Upper lobe of left lung (tissue), 6 donors: ENCODE data around the gene ERICH2. TPM values are rescaled to one million over a fixed set of nuclear protein-coding genes. Genes with fewer than 3 reads are reported as not detected.

Source experiments
- ATAC-seq, 2 donors: fragments of 200-7000 bp; cut with Tn5 transposase; one replicate each; pipeline ENCODE4 v1.9.1; 2022; ENCODE audit warnings: mild to moderate bottlenecking in 2 of 2, moderate library complexity in 2 of 2; ENCODE audit not compliant: low FRiP score in 2 of 2
- DNase-seq, 2 donors: peaks; one replicate each; pipeline ENCODE4 v3.0.0-alpha.2; 2019 to 2020
- H3K27ac ChIP-seq, 4 donors: fragments of 200-600 bp; sonication (generic); one replicate each; pipeline ENCODE4 v1.5.1; 2016 to 2019
- H3K27me3 ChIP-seq, 4 donors: fragments of 200-600 bp; sonication (generic); one replicate each; pipeline ENCODE4 v1.5.1; 2017 to 2019
- H3K36me3 ChIP-seq, 4 donors: fragments of 200-600 bp; sonication (generic); one replicate each; pipeline ENCODE4 v1.5.1; 2016 to 2019
- H3K4me1 ChIP-seq, 4 donors: fragments of 200-600 bp; sonication (generic); one replicate each; pipeline ENCODE4 v1.5.1; 2018 to 2019
- H3K4me3 ChIP-seq, 4 donors: fragments of 200-600 bp; sonication (generic); one replicate each; pipeline ENCODE4 v1.5.1; 2017 to 2019; ENCODE audit warnings: mild to moderate bottlenecking in 2 of 4, moderate library complexity in 1 of 4
- H3K9me3 ChIP-seq, 4 donors: fragments of 200-600 bp; sonication (generic); one replicate each; pipeline ENCODE4 v1.5.1; 2018 to 2019
- CTCF ChIP-seq, 6 experiments: fragments of 450-650 bp in 4 of 6; fragments of 200-600 bp in 2 of 6; sonication (generic) in 2 of 6; IDR thresholded peaks; one replicate each; pipeline ENCODE4 v1.5.1; 2016 to 2019; ENCODE audit warnings: antibody characterized with exemption in 6 of 6
- EP300 ChIP-seq, 4 donors: sonication (generic); formaldehyde crosslinking; IDR thresholded peaks; one replicate each; pipeline ENCODE4 v1.5.1; 2017; ENCODE audit warnings: antibody characterized with exemption in 4 of 4, control low read depth in 2 of 4
- POLR2A ChIP-seq, 4 donors: fragments of 450-650 bp; IDR thresholded peaks; one replicate each; pipeline ENCODE4 v1.5.1; 2016 to 2017; ENCODE audit warnings: antibody characterized with exemption in 4 of 4, mild to moderate bottlenecking in 2 of 4
- POLR2AphosphoS5 ChIP-seq, 2 donors: sonication (generic); formaldehyde crosslinking; IDR thresholded peaks; one replicate each; pipeline ENCODE4 v1.5.1; 2017; ENCODE audit warnings: antibody characterized with exemption in 2 of 2
- WGBS, 2 donors: methylation state at CpG; one replicate each; pipeline ENCODE4 v1.1.5; 2017 to 2018; 5-methylcytosine and 5-hydroxymethylcytosine counted together
- total RNA-seq, 6 donors: library from RNA; depleted of rRNA in 4 of 6; stranded (reverse); fragments of >200 nt in 4 of 6; gene quantifications; one replicate each; pipeline versions ENCODE4 v1.1.0 to v1.2.1, GENCODE V29; 2016 to 2021
- donor health status: DM: no; HTN: no; CAD: no; lungs with moderate emphysema.
- donor health status: DM: no; HTN: yes; CAD: no; lungs with severe emphysema.

ERICH2 gene
- total RNA-seq, result 10 to 100 TPM in 1 of 6 donors, 1 to 10 TPM in 5; 1.6 to 19.7 (median 4.3) TPM

- TF ChIP-seq CTCF (IDR thresholded peaks at IDR 0.05), result no peak
- TF ChIP-seq POLR2A (IDR thresholded peaks at IDR 0.05), result peak in 3 of 4 donors; percentile 32 to 63 (median 41)
- TF ChIP-seq POLR2AphosphoS5 (IDR thresholded peaks at IDR 0.05), result peak in 1 of 2 donors; percentile 1
- Histone ChIP-seq H3K27ac (peak within 1 kb of the TSS; percentile 71 to 93 (median 84)), H3K27me3 (no peaks in the 10 kb centered on the region), H3K9me3 (no peaks in the 10 kb centered on the region), H3K4me1 (peaks cover 8 to 25% (median 19%) of the 10 kb centered on the region in 4 donors), H3K4me3 (peak within 1 kb of the TSS; percentile 34 to 76 (median 73)), H3K36me3 (no peaks in the 10 kb centered on the region)
- ATAC-seq (peak; percentile 77 to 88), DNase-seq (peak; percentile 39 to 82)
- WGBS, 2 donors, result 4 to 7% methylated on average over 6 to 13 of the region's 13 CpGs
Measured at GRCh38 chr2:170770008-170770605, at the start of gene ERICH2. Gene ERICH2, plus strand, starts transcription at chr2:170770378. Its CDS starts 304 bp downstream, at chr2:170770682.

- DNase-seq, result no peak
- TF ChIP-seq EP300 (IDR thresholded peaks at IDR 0.05) (no peak), POLR2AphosphoS5 (IDR thresholded peaks at IDR 0.05) (no peak), POLR2A (IDR thresholded peaks at IDR 0.05) (no peak), CTCF (IDR thresholded peaks at IDR 0.05) (no peak)
Measured at GRCh38 chr2:170721678-170722077, 48.5 kb upstream of the ERICH2 start.

GRCh38 chr2:170722301-170722700 is 47.9 kb upstream of the ERICH2 start:
- peaks cover 0 to 2% (median 1%) of the 10 kb centered on the region in 4 donors for H3K4me1 ChIP-seq
- TF ChIP-seq EP300 (IDR thresholded peaks at IDR 0.05) (no peak), CTCF (IDR thresholded peaks at IDR 0.05) (no peak), POLR2A (IDR thresholded peaks at IDR 0.05) (no peak), POLR2AphosphoS5 (IDR thresholded peaks at IDR 0.05) (no peak)
- H3K36me3 ChIP-seq, result no peaks in the 10 kb centered on the region
- ATAC-seq (no peak), DNase-seq (no peak)
- H3K9me3 ChIP-seq, result no peaks in the 10 kb centered on the region
- peaks cover 0 to 10% (median 1%) of the 10 kb centered on the region in 4 donors for H3K27me3 ChIP-seq
- H3K4me3 ChIP-seq, result no peak overlapping the region
- no peak overlapping the region for H3K27ac ChIP-seq

More at GRCh38 chr2:170721678-170722077, 48.5 kb upstream of the ERICH2 start:
- peaks cover 0 to 16% (median 5%) of the 10 kb centered on the region in 4 donors for H3K27me3 ChIP-seq
- no peak overlapping the region for H3K4me3 ChIP-seq
- H3K9me3 ChIP-seq, result no peaks in the 10 kb centered on the region
- ATAC-seq, result no peak
- WGBS, 2 donors, result 69 to 78% methylated on average over 3 of the region's 3 CpGs
- peaks cover 5 to 8% (median 7%) of the 10 kb centered on the region in 4 donors for H3K4me1 ChIP-seq
- H3K27ac ChIP-seq, result no peak overlapping the region
- no peaks in the 10 kb centered on the region for H3K36me3 ChIP-seq

GRCh38 chr2:170723446-170723958 is 46.7 kb upstream of the ERICH2 start:
- H3K27me3 ChIP-seq, result peaks cover 0 to 2% (median 0%) of the 10 kb centered on the region in 4 donors
- no peaks in the 10 kb centered on the region for H3K36me3 ChIP-seq
- H3K27ac ChIP-seq, result no peak overlapping the region
- no peaks in the 10 kb centered on the region for H3K4me1 ChIP-seq
- DNase-seq, result no peak
- no peaks in the 10 kb centered on the region for H3K9me3 ChIP-seq
- H3K4me3 ChIP-seq, result no peak overlapping the region
- ATAC-seq, result no peak
- WGBS, 2 donors, result 58 to 64% methylated on average over 2 of the region's 2 CpGs
- TF ChIP-seq CTCF (IDR thresholded peaks at IDR 0.05) (no peak), EP300 (IDR thresholded peaks at IDR 0.05) (no peak), POLR2AphosphoS5 (IDR thresholded peaks at IDR 0.05) (no peak), POLR2A (IDR thresholded peaks at IDR 0.05) (no peak)
